Choroid plexus epithelial cell (primary cell): ENCODE measurements around the gene LPP.

ENCODE experiments used
- DNase-seq: peaks from one replicate; pipeline ENCODE4 v3.0.0-alpha.2; 2010; ENCODE audit warnings: low read depth
- H3K4me3 ChIP-seq: 2 replicates; pipeline ENCODE4 v1.5.1; 2011; ENCODE audit warnings: low read depth, mild to moderate bottlenecking, control low read depth, low read length, moderate library complexity
- TF ChIP-seq, protein P1 (sequence below): conservative IDR thresholded peaks from 2 replicates; pipeline ENCODE4 v1.5.1; 2011; ENCODE audit warnings: low read depth, mild to moderate bottlenecking, control low read depth, inconsistent platforms, low read length, moderate library complexity

LPP gene

DNA sequence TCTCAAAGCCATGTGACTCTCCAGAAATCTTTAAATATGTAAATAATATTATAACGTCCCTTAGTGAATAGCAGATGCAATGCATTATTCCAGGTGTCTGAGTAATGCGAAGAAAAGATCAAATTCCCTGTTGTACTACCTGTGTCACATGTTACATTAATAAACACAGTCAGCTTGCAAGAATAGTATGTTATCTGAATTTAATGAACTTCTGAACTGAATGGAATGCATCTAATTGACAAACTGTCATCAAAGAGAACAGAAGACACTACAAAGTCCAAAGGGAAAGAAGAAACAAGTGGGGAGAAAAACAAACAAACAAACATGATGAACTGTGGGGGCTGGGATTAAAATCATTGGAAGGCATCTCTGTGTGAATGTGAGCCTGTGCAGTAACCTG lies 508.8 kb downstream of the LPP start:
- no peak for DNase-seq
- TF ChIP-seq, protein P1, sequence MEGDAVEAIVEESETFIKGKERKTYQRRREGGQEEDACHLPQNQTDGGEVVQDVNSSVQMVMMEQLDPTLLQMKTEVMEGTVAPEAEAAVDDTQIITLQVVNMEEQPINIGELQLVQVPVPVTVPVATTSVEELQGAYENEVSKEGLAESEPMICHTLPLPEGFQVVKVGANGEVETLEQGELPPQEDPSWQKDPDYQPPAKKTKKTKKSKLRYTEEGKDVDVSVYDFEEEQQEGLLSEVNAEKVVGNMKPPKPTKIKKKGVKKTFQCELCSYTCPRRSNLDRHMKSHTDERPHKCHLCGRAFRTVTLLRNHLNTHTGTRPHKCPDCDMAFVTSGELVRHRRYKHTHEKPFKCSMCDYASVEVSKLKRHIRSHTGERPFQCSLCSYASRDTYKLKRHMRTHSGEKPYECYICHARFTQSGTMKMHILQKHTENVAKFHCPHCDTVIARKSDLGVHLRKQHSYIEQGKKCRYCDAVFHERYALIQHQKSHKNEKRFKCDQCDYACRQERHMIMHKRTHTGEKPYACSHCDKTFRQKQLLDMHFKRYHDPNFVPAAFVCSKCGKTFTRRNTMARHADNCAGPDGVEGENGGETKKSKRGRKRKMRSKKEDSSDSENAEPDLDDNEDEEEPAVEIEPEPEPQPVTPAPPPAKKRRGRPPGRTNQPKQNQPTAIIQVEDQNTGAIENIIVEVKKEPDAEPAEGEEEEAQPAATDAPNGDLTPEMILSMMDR, result no peak

DNA sequence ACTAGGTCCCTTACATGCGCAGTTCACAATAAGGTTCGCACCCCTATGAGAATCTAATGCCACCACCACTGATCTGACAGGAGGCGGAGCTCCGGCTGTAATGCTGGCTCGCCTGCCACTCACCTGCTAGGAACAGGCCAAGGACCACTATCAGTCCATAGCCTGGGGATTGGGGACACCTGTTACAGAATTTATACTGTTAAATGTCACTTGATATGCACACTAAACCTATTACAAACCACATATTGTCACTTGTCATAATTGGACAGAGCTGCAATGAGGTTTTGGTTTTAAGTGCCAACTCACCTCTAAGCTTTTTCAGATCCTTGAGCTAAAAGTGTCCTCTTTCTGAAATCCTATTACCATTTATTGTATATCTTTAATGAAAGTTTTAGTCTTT lies 509.9 kb downstream of the LPP start:
- H3K4me3 ChIP-seq, result no peak overlapping the region
- TF ChIP-seq, protein P1, result no peak
- DNase-seq, result no peak

More for the DNA sequence above, 508.8 kb downstream of the LPP start:
- no peak overlapping the region for H3K4me3 ChIP-seq

DNA sequence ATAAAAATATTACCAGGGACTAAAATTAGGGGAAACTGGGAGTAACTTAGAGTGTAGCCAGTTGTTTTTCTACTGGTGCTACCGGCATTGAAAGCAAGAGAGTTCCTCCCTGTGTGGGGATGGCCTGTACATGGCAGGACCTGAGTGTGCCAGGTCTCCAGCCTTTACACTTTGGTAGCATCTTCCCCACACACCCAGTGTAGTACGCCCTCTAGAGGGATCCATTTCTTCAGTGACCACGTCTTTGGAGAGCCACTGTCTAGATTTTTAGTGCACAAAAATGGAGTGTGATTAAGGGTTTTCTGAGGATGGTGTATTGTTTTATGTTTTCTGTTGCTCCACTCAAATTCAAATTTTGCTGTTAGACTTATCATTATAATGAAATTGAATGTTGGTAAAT lies 510.8 kb downstream of the LPP start:
- H3K4me3 ChIP-seq, result no peak overlapping the region
- no peak for DNase-seq
- TF ChIP-seq, protein P1, result peak; percentile 40

DNA sequence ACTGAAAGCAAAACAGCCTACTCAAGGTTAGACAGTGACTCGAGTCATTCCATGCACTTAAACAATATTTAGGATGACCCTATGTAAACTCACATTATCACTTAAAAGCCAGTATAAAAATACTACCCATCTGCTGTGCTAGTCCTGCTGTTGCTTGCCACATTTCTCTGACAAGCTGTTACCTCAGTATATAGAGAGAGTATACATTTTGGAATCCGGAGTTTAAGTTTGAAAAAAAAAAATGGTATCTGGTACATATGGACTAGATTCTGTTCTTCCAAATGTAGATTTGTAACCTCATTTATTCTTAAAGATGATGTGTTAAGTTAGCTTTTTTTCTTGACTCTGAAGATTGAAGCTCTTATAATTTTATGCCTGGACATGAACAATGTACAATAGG lies 514.0 kb downstream of the LPP start:
- TF ChIP-seq, protein P1, result no peak
- no peak for DNase-seq
- no peak overlapping the region for H3K4me3 ChIP-seq

DNA sequence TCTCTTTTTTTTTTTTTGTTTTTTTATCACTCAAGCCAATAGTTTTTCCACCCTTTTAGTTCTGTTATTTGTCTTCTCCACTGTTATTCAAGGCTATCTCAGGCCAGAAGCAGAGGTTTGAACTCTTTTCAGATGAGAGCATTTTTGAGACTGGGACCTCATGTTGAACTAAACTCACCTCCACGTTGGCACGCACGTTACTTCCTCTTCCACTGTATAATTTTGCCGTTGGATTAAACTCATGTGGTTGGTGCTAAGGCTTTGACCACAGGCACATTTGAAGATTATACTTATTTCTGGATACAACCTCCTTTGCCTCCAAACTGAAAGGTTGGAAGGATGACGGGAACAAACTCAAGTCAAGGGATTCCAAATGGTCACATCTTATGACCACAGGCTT lies 516.5 kb downstream of the LPP start:
- TF ChIP-seq, protein P1, result no peak
- H3K4me3 ChIP-seq, result no peak overlapping the region
- no peak for DNase-seq

DNA sequence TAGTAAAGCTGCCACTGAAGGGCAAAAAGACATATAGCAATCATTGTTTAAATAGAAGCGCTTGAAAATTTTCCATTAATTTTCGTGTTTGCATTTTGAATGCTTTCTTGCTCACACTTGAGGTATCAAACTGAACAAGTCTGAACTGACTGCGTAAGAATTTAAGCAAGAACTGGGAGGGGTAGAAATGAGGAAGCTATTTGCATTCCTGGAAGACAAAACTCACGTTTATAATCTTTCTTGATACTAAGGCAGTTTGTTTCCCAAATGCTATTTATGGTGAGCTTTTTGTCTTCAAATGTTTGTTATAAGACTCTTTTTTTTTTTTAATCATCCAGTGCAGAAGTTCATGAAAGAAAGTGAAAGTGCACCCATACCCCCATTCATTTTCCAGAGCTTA lies 518.0 kb downstream of the LPP start:
- peak; percentile 27 for DNase-seq
- no peak overlapping the region for H3K4me3 ChIP-seq
- TF ChIP-seq, protein P1, result no peak

DNA sequence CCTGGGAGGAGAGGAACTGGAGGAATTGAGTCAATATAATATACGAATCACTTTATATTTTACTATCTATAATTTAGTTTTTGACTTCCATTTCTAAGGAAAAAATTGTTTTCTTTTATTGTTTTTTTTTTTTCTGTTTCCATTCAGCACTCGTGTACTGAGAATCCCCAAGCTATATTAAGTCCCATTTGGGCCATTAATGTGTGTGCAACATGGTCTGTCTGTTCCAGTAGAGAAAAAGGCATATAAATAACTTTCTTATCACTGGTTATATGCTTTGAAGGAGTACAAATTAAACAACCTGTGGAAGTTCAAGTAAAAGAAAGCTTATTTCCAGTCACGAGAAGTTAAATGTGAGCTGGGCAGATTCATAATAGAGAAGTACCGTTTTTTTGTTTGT lies 518.9 kb downstream of the LPP start:
- no peak overlapping the region for H3K4me3 ChIP-seq
- TF ChIP-seq, protein P1, result no peak
- DNase-seq, result no peak
